Myocyte (in vitro differentiated cells): Measurements from ENCODE around the gene TAPT1. TPM values are rescaled to one million over a fixed set of nuclear protein-coding genes. Genes with fewer than 3 reads are reported as not detected.
"Not testable (repeated sequence)": the region's sequence is repeated elsewhere in the genome, so short reads cannot be mapped to it uniquely, and the experiment has no call there.

Experiments
- DNase-seq: peaks from one replicate; pipeline ENCODE4 v3.0.0-alpha.2; 2012; ENCODE audit warnings: low read depth
- total RNA-seq: library from RNA; depleted of rRNA; stranded (reverse); fragments of >200 nt; gene quantifications from 2 replicates; pipeline ENCODE4 v1.2.3, GENCODE V29; 2014

TAPT1 gene
- total RNA-seq, 1 donor from 2014 or later, result 17.1 TPM

DNA sequence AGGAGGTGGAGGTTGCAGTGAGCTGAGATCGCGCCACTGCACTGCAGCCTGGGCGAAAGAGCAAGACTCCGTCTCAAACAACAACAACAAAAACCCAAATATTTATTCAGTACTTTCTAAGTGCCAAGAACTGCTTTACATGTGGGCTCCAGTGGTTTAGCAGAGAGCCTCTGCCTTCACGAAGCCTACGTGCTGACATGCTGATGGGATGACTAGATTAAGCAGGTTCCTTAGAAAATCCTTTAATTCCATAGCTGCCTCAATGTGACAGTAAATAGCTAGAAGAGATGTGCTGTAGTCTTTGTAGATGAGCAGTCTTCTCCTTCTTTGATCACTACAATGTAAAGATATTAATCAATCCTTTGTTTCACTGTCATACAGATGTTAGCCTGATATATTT is 49.6 kb downstream of the TAPT1 start:
- DNase-seq, result no peak

DNA sequence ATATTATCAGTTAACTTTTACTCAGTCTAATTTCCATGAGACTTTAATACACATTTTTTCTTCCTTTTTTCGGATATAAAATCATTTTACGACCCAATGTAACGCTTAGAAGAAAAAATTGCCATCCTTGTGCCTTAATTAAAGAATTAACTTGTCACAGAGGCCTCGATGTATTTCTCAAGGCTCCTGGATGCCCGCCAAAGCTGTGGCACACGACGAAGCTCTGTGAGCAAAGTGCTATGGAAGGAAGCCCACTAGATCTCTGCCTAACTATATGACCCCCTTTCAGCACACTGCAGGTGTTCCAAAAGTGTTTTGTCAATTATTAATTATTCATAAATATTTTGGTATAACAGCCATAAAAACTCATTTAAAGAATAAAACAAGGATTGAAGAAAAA is 54.4 kb downstream of the TAPT1 start:
- DNase-seq, result no peak

GRCh38 chr4:16169490-16169889 is 56.8 kb downstream of the TAPT1 start:
- DNase-seq, result no peak

DNA sequence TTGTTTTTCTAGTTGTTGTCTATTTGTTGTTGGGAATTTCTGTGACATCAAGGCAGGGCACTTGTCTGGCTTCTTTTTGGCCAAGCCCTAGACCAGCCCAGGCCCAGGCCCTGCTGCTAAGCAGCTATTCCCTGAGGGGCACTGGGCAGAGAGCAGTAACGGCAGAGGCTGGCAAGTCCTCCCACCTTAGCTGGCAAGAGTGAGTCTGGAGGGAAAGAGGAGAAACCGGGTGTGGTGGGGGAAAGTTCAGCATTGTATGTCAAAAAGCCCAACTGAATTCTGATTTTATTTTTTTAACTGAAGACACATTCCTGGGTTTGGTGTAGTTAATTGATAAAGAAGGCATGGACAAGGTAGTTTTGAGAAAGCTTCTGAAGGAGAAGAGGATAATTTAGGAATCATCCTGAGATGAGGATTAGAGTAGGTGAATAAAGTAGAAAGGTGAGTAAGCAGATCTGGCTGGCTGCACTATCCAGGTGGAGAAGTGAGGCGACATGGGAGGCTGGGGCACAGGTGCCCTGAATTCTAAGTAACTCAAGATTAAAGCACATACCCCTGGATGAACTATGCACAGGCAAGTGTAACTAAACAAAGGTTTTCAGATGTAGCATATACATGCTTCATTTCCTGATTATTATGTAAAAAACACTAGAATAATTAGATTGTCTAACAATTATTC is 57.4 kb downstream of the TAPT1 start:
- DNase-seq, result no peak

- no peak for DNase-seq
These were observed 58.1 kb downstream of the TAPT1 start for GRCh38 chr4:16168144-16168543.

DNA sequence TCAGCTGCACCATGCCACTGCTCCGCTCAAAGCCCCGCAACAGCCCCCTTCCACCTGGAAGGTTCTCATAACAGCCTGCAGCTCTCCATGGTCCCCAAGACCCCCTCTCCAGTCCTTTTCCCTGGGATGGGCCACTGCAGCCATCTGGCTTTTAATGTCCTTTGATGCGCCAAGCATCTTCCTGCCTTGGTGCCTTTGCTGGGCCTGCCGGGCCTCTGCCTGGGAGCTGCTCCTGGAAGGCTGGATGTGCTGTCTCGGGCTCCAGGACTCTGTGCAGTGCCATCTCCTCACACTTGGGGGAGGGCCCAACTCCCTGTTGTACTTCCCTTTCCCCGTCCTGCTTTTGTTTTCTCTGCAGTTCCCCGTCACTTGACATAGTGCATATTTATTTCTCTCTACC is 60.3 kb downstream of the TAPT1 start:
- no peak for DNase-seq

- DNase-seq, result no peak
These were observed 63.4 kb downstream of the TAPT1 start for GRCh38 chr4:16162891-16163290.

DNA sequence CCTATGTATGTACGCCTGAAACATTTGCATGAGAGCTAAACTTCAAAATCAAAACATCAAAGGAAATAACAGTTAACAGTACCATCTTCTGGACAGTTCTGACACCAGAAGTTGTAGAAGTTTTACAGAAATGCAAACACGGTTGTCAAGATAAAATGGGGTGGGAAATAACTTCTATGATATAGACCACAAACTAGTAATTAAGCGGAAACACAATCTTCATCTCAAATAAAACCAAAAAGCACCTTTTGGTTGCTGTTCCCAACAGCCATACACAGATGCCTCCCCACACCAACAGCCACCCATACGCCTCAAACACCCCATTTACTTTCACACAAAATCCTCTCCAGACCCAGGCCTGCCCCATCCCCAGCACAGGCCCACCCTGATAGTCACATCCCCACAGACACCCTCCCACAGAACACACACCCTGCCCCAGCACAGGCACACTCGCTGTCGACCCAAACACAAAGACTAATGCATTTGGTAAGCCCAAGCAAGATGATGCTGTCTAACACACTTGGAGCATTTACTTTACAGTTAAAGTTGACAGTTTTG is 64.3 kb downstream of the TAPT1 start:
- DNase-seq, result no peak

DNA sequence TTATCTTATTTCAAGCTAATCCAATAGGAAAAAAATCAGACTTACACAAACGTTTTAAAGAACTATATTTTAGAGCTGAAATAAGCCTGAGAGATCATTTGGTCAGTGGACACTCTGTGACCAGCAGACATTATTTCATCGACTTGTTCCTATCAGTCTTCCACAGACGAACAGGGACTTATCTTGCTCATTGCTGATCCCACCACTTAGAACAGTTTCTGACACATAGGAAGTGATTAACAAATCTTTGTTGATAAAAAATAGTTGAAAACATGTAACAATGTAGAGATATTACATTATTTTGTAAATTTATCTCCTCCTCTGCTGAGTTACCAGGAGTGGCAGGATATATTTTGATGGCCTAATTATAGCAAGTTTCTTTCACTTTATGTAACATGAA is 65.8 kb downstream of the TAPT1 start:
- no peak for DNase-seq

- DNase-seq, result no peak
These were observed 67.0 kb downstream of the TAPT1 start for GRCh38 chr4:16159286-16159685.

- DNase-seq, result no peak
These were observed 67.8 kb downstream of the TAPT1 start for GRCh38 chr4:16158504-16158852.

- DNase-seq, result no peak
These were observed 68.4 kb downstream of the TAPT1 start for GRCh38 chr4:16157609-16158503.

DNA sequence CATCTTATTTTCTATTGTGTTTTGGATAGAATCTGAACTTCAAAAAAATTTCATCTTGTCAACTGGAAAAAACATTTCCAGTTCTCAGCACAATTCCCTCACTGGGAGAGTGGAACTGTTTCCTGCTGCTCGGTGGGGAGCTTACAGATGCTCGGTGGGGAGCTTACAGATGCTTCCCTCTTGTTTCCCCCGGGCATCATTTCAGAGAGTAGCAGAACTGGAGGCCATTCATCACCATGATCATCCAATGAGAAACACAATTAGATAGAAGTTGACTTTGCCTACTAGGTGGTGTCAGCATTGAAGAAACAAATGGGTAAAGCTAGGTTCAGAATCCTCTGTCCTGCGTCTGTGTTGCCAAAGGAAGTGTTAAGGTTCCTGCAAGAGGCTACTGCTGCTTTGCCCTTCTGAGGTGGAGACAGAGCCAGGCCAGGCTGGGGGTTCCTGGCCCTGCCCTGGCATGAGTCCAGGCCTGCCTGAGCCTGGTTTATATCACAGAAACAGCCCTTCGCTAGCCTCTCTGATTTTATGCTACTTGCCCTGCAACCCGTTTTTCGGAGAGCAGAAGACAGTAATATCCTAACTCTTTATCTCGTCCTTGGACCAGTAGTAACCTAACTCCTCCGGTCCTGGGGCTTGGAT is 70.6 kb downstream of the TAPT1 start:
- no peak for DNase-seq

DNA sequence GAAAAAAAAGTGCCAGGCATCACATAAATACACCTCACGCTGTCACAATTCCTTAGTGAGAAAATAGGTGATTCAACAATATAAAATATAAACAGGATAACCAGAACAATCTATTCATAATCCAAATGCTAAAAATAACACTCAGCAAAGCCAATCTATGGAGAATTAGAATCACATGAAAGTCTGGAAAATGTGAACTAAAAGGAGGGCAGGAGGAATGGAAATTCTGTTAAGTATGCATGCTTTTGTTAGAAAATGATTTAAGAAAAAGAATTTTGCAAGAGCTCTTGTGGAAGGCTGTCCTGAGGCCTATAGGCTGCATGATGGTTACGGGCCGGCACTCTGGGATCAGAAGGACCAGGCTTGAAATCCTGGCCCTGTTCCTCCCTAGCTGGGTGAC is 71.8 kb downstream of the TAPT1 start:
- no peak for DNase-seq

DNA sequence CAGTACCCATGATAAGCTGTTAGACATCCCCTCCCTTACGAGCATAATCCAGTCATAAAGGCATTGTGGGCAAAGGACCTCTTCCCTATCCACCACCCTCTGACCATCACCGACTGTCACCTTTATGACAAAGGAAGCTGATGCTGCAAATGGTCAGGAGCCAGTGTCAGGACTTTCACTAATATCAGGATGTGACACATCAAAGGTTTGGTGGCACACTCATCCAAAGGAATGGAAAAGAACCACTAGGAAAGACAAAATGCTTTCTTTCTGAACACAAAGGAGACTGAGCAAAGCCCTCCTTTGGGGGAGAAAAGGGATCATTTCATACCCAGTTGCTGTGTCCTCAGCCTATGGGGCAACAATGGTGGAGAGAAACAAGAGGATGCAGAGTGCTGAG is 75.6 kb downstream of the TAPT1 start:
- no peak for DNase-seq

DNA sequence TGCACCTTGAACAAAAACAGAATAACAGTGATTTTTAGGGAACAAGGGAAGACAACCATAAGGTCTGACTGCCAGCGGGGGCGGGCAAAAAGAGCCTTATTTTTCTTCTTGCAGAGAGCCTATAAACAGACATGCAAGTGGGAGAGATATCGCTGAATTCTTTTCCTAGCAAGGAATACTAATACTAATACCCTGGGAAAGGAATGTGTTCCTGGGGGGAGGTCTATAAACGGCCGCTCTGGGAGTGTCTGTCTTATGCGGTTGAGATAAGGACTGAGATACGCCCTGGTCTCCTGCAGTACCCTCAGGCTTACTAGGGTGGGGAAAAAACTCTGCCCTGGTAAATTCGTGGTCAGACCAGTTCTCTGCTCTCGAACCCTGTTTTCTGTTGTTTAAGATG is 81.4 kb downstream of the TAPT1 start:
- not testable (repeated sequence) for DNase-seq

DNA sequence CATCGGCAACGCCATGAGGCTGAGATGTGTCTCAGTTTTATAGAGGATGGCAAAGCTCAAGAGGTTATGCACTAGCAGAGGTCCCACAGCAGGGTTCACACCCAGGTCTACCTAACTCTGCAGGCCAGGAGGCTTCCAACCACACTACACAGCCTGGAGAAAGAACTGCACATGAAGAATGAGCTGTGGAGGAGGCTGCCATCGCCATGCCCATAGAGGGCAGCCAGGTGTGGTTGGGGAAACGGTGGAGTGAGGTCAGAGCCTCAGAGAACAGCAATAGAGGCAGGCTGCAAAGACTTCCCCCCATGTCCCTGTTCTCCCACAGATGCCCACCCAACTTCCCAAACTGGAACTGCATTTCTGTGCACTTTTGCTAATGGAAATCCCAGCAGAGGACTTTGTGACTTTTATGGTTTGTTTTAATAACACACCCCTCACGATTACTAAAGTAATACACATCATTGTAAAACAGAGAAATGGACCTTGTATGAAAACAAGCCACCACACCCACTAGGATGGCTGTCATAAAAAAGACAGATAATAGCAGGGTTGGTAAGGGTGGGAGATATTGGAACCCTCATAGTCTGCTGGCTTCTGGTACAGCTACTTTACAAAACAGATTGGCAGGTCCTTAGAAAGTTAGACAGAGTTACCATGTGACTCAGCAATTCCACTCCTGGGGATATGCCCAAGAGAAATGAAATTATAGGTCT is 83.5 kb downstream of the TAPT1 start:
- DNase-seq, result no peak

- peak; percentile 94 for DNase-seq
These were observed 85.4 kb downstream of the TAPT1 start for GRCh38 chr4:16140879-16141249.

DNA sequence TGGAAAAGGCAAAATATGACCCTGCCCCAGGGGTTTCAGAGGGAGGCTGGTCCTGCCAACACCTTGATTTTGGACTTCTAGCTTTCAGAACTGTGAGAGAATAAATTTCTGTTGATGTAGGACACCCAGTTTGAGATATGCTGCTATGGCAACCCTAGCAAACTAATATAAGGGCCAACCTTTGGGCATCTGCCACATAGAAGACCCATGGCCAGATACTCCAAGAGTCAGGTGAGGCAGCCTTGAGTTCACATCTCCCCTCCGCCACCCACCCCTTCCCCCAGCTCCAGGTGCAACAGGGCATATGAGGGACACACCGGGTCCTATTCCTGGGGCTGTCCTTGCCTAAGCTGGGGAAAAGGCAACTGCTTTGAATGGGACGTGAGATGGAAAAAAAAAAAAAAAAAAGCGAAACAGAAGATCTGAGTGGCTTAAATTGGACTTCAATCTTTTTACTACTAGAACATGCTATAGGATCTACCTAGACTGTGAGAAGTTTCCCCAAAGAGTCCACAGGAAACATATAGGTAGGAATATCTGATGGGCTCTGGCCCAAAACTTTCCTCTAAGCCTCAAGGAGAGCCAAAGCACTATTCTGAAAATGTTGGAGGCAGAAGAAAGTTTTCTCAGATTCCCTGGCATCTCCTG is 85.9 kb downstream of the TAPT1 start:
- DNase-seq, result no peak

DNA sequence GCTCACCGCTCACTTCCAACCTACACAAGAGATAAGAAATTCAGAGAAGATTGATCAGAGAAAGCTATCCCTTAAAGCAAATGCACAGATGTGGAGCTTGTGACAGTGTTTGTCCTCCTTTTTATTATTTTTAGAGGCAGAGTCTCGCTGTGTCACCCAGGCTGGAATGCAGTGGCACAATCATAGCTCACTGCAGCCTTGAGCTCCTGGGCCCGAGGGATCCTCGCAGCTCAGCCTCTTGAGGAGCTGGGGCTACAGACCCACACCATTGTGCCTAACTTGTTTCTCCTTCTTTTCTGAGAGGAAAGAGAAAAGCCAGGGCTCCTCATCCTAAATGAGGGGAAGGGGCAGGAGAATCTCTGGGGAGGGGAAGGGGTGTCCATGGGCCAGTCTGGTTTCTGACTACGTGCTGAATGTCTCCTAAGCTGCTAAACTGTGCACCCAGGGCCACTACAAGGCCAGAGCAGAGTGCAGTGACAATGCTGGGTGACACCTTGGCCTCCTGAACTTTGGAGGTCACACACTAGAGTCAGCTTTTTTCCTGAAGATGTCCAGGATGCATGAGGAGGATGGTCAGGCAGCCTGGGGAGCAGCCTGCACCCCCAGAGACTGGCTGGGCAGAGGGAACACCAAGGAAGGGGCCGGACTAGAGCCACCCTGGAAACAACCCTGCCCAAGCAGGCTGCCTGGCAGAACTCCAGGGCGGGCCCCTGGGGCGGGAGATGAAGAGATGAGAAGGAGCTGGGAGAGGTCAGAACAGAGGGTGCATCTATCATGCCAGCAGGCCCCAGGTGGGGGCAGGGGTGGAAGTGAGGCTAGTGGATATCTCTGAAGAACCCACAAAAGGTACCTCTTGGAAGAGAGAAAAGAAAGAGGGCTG is 87.0 kb downstream of the TAPT1 start:
- no peak for DNase-seq
